Adrenal gland (tissue), 5 donors: Measurements from ENCODE around the gene POLR3K.
"Not testable (repeated sequence)": the region's sequence is repeated elsewhere in the genome, so short reads cannot be mapped to it uniquely, and the experiment has no call there.

ENCODE experiments used
- POLR2A ChIP-seq, 2 donors: fragments of 450-650 bp; IDR thresholded peaks; one replicate each; pipeline ENCODE4 v1.6.1; 2017; ENCODE audit warnings: antibody characterized with exemption in 2 of 2, mild to moderate bottlenecking in 2 of 2, moderate library complexity in 1 of 2
- TF ChIP-seq, protein P1 (sequence below), 6 experiments: fragments of 450-650 bp in 4 of 6; fragments of 200-600 bp in 2 of 6; sonication (generic) in 1 of 6; IDR thresholded peaks; 1 replicate in 5 of 6; 2 replicates in 1 of 6; pipeline versions ENCODE4 v1.5.1 to v1.8.0; 2016 to 2021; ENCODE audit warnings: antibody characterized with exemption in 6 of 6, mild to moderate bottlenecking in 2 of 6, moderate library complexity in 1 of 6
- donor health status: DM: no; HTN: no; CAD: no.

DNA sequence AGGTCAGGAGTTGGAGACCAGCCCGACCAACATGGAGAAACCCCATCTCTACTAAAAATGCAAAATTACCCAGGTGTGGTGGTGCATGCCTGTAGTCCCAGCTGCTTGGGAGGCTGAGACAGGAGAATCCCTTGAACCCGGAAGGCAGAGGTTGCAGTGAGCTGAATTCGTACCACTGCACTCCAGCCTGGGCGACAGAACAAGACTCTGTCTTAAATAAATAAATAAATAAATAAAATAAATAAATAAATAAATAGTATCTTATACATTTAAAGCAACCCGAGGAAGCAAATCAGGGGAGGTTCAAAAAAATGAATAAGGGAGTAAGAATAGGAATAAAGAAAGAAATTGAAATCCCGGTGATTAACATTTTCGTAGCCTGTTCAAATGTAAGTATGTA, 6.9 kb downstream of the POLR3K start:
- TF ChIP-seq, protein P1, sequence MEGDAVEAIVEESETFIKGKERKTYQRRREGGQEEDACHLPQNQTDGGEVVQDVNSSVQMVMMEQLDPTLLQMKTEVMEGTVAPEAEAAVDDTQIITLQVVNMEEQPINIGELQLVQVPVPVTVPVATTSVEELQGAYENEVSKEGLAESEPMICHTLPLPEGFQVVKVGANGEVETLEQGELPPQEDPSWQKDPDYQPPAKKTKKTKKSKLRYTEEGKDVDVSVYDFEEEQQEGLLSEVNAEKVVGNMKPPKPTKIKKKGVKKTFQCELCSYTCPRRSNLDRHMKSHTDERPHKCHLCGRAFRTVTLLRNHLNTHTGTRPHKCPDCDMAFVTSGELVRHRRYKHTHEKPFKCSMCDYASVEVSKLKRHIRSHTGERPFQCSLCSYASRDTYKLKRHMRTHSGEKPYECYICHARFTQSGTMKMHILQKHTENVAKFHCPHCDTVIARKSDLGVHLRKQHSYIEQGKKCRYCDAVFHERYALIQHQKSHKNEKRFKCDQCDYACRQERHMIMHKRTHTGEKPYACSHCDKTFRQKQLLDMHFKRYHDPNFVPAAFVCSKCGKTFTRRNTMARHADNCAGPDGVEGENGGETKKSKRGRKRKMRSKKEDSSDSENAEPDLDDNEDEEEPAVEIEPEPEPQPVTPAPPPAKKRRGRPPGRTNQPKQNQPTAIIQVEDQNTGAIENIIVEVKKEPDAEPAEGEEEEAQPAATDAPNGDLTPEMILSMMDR (IDR thresholded peaks at IDR 0.05) = not testable (repeated sequence)
- not testable (repeated sequence) for TF ChIP-seq POLR2A (IDR thresholded peaks at IDR 0.05)
